Measurements from ENCODE around the gene FSIP1.

FSIP1 gene

DNA sequence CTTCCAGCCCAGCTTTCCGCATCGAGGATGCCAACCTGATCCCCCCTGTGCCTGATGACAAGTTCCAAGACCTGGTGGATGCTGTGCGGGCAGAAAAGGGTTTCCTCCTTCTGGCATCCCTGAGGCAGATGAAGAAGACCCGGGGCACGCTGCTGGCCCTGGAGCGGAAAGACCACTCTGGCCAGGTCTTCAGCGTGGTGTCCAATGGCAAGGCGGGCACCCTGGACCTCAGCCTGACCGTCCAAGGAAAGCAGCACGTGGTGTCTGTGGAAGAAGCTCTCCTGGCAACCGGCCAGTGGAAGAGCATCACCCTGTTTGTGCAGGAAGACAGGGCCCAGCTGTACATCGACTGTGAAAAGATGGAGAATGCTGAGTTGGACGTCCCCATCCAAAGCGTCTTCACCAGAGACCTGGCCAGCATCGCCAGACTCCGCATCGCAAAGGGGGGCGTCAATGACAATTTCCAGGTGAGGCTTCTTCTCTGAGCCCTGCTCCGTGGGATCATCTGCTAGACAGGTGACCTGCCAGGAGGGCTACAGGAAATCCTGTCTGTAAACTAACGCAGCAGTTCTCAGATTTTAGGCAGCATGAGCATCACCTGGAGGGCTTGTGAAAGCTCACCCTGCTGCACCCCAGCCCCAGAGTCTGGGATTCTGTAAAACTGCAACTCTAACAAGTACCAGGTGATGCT is 200.2 kb downstream of the FSIP1 start:
- DNase-seq (ENCODE audit: low read depth) = no peak

DNA sequence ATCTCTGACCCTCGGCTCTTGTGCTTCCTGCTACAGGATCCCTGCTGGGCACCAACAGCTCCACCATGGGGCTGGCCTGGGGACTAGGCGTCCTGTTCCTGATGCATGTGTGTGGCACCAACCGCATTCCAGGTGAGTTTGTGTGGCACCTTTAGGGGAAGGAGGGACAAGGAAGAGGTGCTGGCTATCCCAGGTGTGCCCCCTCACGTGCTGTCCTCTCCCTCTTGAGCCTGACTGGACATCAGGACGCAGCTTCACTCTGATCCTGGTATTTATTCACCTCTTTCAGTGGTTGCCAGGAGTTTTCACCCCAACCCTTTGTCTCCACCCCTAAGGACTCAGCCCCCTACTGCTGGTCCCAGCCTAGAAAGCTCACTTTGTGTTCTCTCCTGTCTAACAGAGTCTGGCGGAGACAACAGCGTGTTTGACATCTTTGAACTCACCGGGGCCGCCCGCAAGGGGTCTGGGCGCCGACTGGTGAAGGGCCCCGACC is 200.8 kb downstream of the FSIP1 start:
- DNase-seq (ENCODE audit: low read depth) = no peak

DNA sequence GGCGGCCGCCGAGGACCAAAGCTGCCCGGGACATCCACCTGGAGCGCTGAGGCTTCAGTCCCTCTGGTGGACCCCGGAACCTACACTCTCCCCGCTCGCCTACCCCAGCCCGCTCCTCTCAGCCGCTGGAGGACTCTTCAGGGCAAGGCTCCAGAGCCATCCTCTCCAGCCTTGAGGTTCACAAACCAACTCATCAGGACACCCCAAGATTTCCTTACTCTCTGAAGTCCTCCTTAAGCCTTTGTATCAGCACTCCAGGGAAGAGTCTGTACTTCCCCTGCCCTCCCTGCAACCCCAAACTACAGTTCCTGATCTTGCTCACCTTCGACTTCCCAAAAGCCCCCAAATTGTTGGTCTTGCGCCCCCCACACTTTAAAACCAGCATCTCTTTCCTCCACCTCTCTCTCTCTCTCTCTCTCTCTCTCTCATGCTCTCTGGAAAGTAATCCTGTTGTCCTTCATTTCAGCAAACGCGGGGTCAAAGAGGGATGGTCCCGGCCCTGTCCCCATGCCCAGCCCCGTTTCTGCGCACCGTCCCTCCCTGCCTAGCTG is 201.3 kb downstream of the FSIP1 start:
- DNase-seq (ENCODE audit: low read depth) = no peak

DNA sequence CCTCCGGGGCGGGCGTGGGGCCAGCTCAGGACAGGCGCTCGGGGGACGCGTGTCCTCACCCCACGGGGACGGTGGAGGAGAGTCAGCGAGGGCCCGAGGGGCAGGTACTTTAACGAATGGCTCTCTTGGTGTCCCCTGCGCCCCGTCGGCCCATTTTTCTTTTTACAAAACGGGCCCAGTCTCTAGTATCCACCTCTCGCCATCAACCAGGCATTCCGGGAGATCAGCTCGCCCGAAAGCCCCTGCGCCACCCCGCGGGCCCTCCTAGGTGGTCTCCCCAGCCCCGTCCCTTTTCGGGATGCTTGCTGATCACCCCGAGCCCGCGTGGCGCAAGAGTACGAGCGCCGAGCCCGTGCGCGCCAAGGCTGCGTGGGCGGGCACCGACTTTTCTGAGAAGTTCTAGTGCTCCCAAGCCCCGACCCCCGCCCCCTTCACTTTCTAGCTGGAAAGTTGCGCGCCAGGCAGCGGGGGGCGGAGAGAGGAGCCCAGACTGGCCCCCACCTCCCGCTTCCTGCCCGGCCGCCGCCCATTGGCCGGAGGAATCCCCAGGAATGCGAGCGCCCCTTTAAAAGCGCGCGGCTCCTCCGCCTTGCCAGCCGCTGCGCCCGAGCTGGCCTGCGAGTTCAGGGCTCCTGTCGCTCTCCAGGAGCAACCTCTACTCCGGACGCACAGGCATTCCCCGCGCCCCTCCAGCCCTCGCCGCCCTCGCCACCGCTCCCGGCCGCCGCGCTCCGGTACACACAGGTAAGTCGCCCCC is 202.0 kb downstream of the FSIP1 start, which contains the start of gene THBS1:
Gene THBS1 (plus strand): TSS at position 595 of the 757 bp plus-strand sequence. CDS start 779 bp downstream, outside the sequence.
- DNase-seq (ENCODE audit: low read depth) = peak; percentile 92

DNA sequence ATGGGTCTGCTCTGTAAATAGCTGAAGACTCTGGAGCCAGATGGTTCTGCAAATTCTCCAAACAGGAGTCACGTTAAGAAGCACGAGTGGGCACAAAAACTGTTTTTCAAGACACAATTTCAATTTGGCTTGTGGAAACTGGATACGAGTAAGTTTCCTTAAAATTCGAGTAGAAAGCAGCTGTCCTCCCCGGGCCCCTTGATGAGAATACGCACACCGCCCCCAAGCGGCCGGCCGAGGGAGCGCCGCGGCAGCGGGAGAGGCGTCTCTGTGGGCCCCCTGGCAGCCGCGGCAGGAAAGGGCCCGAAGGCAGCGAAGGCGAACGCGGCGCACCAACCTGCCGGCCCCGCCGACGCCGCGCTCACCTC is 202.5 kb downstream of the FSIP1 start:
- peak; percentile 95 for DNase-seq (ENCODE audit: low read depth)

DNA sequence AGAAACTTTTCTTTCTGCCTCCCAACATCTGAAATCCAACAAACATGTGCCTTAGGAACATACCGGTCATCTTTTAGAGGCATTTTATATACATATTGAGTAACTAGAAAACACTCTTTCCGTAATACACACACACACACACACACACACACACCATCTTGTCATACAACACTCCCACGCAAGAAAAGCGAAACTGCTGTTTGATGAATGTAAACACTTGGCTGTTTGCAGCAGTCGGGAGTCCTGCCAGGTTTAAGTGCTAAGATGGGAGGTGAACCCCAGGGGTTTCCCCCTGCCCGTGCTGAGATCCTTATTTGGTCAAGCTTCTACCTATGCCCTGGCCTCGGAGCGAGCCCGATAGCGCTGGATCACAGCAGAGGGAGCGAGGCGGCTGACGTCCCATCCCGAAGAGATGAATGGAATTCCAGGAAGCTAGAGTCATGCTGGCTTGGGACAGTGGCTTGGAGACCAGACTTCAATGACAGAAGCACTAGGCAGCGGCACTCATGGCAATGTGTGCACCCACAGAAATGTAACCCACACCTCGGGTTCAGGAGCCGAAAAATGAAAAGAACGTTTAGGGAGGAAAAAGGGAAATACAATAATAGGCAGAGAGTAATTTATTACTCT is 203.0 kb downstream of the FSIP1 start:
- peak; percentile 96 for DNase-seq (ENCODE audit: low read depth)

DNA sequence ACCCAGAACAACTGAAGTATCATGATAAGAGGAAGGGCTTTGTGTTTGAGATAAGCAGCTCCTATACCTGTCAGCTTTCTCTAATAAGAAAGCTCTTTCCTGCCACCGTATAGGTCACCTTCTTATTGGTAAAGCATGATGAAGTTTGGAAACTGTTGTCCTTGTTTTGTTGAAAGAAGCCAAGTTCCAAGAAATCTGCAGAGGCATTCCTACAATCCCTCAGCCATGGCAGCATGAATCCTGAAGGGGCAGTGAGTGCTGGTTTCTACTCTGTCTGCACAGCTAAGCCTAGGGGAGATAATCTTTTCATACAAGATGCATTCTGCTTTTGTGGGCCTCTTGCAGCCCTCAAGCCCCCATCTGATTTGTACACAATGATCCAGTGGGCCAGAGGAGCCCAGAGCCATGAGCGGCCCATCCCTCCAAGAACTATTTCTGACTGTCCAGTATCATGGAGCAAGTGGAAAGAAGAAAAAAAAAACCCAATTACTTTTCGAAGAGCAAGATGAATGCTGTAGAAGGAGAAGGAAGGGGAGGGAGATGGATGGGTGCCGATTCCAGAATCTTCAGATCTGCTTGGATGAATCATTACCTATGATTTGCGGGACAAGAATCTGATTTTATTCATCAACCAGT is 203.7 kb downstream of the FSIP1 start:
- DNase-seq (ENCODE audit: low read depth) = no peak

DNA sequence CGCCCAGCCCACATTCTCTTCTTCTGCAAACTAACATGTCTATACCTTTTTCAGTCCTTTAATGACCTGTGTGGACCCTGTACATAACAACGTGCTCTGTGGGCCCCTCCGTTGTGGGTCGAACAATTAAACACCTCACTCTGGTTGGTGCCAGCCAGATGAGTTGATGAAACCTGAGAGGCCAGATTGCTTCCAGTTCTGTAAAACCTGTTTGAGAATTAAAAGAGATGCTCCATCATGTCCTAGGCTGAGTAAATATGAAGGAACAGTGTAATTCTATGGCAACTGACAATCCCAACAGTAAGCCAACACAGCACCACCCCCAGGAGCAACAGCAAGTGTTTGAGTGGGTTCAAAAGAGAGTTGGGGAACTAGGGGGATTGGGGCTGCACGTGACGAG is 207.5 kb downstream of the FSIP1 start:
- DNase-seq (ENCODE audit: low read depth) = no peak

DNA sequence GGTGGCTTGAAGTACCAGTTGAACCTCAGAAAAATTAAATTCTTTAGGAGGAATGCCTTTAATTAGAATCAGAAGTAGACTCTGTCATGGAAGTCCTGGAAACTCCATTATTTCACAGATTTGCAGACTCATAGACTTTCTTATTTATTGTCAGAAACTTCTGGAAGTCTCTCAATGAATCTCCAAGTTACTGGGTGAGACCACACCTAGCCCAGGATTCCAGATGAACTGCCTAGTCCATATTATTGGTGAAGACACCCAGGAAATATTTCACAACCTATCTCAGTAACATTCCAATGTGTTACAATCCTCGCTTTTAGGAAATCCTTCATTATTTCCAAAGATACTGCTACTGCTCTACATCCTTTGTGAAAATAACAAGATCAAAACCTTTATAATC is 208.2 kb downstream of the FSIP1 start:
- DNase-seq (ENCODE audit: low read depth) = no peak

DNA sequence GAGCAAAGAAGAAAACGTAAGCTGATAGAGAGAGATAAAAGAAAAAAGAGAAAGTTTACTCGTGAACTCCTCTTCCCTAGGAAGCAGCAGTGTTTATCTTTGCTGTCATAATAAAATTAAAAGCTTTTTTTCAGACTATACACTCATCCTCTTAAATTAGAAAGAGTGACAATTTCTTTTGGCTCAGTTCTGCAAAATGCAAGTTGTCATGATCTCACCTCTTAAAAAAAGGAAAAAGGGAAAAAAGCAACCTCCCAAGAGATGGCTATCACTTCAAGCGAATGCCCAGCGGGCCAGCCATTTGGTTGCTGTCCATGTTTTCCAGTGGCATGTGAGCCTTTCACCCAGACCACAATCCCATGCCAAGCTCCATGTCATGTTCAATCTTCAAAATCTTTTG is 208.8 kb downstream of the FSIP1 start:
- DNase-seq (ENCODE audit: low read depth) = no peak

DNA sequence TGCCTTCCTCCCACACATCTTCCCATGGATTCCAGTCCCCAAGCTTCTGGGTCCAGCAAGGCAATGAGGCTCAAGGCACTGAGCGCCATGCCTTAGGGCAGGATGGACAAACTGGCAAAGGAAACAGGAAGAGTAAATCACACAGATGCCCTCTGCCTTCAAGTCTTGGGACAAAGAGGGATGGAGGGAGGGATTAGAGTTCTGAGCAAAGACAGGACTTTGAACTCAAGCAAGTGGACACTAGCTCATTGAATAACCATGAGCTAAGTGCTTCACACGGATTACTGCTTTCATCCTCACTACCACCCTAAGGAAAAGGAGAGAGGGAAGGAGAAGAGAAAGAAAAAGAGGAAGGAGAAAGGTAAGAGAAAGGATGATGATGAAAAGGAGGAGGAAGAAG is 209.4 kb downstream of the FSIP1 start:
- no peak for DNase-seq (ENCODE audit: low read depth)

DNA sequence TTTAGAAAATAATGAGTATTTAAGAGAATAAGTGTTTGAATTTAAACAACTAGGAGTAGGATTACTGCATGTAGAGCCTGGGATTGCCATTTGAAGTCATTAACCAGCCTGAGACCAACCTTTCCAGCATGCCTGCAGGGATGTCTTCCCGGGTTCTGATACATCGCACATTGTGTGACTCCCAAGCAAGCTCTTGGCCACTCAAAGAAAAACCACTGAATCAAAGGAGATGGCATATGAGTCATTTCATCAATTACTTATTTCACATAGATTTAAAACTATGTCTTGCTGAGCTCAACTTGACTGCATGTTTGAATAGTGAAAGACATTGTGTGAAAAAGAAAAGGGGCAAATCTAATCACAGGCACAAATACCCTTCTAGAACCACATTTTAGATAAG is 216.8 kb downstream of the FSIP1 start:
- DNase-seq (ENCODE audit: low read depth) = no peak

DNA sequence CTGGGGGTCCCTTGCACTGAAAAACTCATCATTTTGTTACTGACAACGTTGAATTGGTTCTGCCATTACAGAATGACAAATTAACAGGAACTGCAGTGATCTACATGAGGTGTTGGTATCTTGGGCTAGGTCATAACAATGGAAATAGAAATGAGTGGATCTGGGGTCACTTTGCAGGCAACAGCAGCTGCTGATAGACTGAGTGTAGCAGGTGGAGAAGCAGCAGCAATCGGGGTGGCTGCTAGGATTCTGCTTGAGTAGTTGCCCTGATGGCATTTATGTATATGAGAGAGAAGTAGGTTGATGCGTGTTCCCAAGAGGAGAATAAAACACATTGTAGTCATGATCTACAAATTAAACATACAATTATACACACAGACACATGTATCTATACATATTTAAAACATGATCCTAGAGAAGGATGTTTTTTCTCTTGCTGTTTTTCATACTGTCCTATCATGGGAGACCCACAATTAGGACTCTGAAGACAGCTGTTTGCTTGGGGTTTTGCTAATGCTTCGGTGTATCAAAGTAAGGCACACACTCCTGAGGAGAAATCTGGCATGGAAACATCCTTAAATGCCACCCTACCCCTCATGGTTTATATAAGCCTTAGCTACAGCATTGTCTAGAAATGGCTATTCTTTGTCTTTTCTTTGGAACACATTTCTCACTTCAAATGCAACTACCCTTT is 217.5 kb downstream of the FSIP1 start:
- no peak for DNase-seq (ENCODE audit: low read depth)

DNA sequence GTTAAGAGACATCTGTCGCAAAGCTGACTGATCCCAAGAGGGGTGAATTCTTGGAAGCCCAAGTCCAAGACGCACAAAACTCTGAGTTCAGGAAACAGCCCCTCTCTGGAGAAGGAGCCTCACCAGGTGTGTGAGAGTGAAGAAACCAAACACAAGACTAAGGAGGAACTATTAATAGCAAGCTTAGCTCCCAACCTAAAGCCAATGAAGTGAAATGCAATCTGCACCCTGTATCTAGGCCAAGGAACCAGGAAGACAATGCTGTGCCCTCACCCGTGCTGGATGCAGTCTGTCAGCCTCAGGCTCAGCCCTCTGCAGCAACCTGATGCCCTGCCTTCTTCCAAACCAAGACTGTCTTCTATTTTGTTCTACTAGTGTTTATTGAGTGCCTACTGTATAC is 224.2 kb downstream of the FSIP1 start:
- no peak for DNase-seq (ENCODE audit: low read depth)

DNA sequence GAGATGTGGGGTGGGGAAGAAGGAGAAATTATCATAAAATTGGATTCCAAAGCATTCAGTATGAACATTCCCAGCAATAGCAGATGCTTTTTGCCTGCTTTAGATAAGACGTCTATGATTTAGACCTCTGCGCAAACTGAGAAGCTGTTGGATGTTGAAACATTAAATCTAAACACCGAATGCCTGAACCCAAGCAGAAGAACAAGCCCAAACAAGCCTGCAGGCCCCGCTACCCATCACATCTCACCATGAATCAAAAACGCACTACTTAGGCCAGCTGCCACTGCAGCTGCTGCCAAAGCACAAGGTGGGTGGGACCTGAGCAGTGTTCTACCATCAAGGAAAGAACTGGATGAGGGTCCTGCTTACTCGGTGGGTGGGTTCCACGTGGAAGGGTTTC is 226.2 kb downstream of the FSIP1 start:
- no peak for DNase-seq (ENCODE audit: low read depth)

DNA sequence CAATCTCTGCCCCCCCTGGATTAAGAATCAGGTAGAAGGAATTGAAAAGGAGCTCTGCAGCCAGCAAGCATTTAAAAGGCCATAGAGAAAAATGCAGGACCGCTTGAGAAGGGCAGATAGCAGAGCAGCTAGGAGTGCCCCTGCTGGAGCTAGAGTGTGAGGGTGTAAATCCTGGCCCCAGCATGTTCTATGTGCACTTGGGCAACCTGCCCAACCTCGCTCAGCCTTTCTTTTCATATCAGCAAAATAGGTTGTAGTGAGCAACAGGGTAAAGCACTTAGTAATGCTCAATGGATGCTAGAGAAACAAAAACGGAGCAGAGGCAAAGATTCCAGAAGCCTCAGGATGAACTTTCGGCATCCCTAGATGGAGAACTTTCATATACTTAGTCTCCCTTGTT is 226.8 kb downstream of the FSIP1 start:
- no peak for DNase-seq (ENCODE audit: low read depth)

DNA sequence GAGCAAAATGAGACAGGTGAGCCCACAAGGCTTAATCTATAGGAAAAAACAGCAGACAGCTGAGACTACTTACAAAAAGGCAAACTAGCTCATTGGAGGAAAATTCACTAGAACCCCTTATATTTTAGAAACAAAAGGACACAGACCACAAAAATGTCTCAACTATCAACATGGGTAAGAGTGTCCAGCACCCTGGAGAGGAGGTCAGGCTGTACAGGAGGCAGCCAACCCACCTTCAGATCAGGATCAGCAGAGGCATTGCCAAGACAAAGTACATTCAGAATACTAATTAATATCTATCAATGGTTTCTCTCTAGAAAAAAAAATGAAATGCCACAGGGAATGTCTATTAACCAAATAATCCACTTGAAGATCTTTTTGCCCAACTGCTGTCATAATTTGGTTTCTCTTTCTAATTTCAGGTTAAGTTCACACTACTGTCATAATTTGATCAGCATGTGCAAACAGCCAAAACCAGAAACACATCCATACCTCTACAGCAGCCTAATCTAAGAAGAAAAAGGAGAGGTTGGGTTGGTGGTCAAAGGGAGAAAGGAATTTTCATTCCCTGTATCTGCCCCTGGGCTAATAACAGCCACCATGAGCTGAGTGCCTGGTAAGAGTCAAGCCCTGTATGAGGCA is 227.8 kb downstream of the FSIP1 start:
- no peak for DNase-seq (ENCODE audit: low read depth)

DNA sequence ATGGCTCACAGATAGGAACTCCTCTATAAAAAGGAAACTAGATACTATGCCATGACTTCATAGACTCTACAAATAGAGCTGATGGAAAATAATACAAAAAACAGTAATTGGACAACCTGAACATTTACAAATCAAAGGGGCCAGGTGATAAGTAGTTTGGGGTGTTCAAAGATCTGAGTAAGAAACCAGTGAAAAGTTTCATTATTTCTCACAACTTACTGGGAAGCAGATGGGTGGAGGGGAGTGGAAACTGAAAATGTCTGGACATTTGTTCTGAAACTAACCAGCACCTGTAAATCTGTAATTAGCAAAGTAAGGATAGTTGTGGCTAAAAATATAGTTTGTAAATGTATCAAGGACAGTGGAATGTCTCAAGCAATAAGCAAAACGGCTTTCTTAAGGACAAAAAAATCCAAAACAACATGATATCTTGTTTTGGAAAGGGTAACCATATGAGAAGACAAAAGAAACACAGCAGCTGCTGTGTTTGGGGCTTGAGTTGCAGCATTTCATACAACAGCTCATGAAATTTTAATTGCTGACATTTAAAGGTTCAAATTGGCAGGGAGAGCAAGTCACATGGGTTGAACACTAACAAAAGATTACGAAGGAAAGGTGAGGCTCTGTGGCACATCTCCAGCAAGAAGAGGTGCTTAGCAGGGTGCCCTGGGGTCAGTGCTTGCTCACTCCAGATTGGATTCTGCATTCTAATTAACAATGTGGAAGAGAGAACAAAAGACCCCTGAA is 228.5 kb downstream of the FSIP1 start:
- DNase-seq (ENCODE audit: low read depth) = no peak

DNA sequence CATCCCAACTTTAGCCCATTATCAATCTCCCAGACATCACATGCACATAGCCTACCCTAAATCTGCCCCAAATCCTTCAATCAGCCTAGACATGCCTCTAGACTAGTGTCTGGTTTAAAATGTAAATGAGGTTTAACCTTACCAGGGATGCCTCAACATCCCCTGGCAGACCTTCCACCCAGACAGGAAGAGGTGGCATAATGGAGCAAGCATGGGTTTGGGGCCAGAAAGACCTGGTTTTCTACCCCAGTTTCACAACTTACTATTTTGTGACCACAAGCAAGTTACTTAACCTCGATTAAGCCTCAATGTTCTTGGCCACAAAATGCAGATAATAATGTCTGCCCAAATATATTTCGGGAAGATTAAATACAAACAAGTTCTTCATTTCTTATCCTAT is 230.1 kb downstream of the FSIP1 start:
- no peak for DNase-seq (ENCODE audit: low read depth)

DNA sequence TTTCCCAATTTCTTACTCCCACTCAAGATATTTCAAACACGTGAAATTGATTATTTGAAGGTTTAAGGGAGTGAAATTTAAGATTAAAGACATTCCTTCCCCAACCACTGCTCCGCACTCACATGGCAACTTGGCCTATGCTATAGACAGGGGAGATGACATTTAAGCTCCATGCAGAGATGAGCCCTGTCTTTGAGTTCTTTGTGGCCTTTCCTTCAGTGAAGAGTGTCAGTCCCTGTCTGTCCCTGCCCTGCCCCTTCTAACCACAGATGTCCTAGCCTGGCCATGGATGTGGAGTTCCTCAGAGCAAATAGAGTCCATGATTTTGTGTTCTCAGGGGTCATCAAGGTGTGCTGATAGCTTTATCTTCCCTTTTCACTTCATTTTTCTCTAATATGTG is 231.2 kb downstream of the FSIP1 start:
- DNase-seq (ENCODE audit: low read depth) = no peak
